Adrenal gland (tissue), 5 donors: ENCODE results near the gene GALNT4.

Experiments used
- POLR2A ChIP-seq, 2 donors: fragments of 450-650 bp; IDR thresholded peaks; one replicate each; pipeline ENCODE4 v1.6.1; 2017; ENCODE audit warnings: antibody characterized with exemption in 2 of 2, mild to moderate bottlenecking in 2 of 2, moderate library complexity in 1 of 2
- TF ChIP-seq, protein P1 (sequence below), 6 experiments: fragments of 450-650 bp in 4 of 6; fragments of 200-600 bp in 2 of 6; sonication (generic) in 1 of 6; IDR thresholded peaks; 1 replicate in 5 of 6; 2 replicates in 1 of 6; pipeline versions ENCODE4 v1.5.1 to v1.8.0; 2016 to 2021; ENCODE audit warnings: antibody characterized with exemption in 6 of 6, mild to moderate bottlenecking in 2 of 6, moderate library complexity in 1 of 6
- donor health status: DM: no; HTN: no; CAD: no.

GRCh38 chr12:89573051-89573810 lies 48.6 kb upstream of the GALNT4 start:
- TF ChIP-seq, protein P1, sequence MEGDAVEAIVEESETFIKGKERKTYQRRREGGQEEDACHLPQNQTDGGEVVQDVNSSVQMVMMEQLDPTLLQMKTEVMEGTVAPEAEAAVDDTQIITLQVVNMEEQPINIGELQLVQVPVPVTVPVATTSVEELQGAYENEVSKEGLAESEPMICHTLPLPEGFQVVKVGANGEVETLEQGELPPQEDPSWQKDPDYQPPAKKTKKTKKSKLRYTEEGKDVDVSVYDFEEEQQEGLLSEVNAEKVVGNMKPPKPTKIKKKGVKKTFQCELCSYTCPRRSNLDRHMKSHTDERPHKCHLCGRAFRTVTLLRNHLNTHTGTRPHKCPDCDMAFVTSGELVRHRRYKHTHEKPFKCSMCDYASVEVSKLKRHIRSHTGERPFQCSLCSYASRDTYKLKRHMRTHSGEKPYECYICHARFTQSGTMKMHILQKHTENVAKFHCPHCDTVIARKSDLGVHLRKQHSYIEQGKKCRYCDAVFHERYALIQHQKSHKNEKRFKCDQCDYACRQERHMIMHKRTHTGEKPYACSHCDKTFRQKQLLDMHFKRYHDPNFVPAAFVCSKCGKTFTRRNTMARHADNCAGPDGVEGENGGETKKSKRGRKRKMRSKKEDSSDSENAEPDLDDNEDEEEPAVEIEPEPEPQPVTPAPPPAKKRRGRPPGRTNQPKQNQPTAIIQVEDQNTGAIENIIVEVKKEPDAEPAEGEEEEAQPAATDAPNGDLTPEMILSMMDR (IDR thresholded peaks at IDR 0.05): no peak
- TF ChIP-seq POLR2A (IDR thresholded peaks at IDR 0.05): no peak
